OCI-LY3 (cell line): ENCODE data around the gene CTNNA1.

ENCODE experiments used
- CTCF ChIP-seq: fragments of 200-600, 300-600 bp; sonication (generic); IDR thresholded peaks from 2 replicates; pipeline ENCODE4 v1.5.1; 2014; ENCODE audit warnings: antibody characterized with exemption, low read length, low read depth
- EZH2phosphoT487 ChIP-seq: fragments of 200-600 bp; shearing (Covaris generic); IDR thresholded peaks from 2 replicates; pipeline ENCODE4 v1.6.1; 2018; ENCODE audit warnings: antibody characterized with exemption, mixed run types, low read depth

- TF ChIP-seq CTCF (no peak), EZH2phosphoT487 (no peak)
Measured at GRCh38 chr5:138962614-138963370, 209.6 kb downstream of the CTNNA1 start.
